Head of caudate nucleus (tissue), 42 donors: ENCODE measurements around the gene TTC22.
"Not testable (repeated sequence)": the region's sequence is repeated elsewhere in the genome, so short reads cannot be mapped to it uniquely, and the experiment has no call there.

Source experiments
- DNase-seq, 42 donors: peaks; one replicate each; pipeline versions ENCODE4 v3.0.0 to v3.0.0-alpha.2; 2020 to 2021; ENCODE audit warnings: mixed read lengths in 7 of 42
- intact Hi-C: fragments of 100-400 bp; cut with DNase I; formaldehyde crosslinking; loops from one replicate; pipeline ENCODE4 v1.15.0; 2022

The TTC22 gene

GRCh38 chr1:54795841-54796468, 5.2 kb downstream of the TTC22 start:
- no peak for DNase-seq
- intact Hi-C loops, result no loop called here

DNA sequence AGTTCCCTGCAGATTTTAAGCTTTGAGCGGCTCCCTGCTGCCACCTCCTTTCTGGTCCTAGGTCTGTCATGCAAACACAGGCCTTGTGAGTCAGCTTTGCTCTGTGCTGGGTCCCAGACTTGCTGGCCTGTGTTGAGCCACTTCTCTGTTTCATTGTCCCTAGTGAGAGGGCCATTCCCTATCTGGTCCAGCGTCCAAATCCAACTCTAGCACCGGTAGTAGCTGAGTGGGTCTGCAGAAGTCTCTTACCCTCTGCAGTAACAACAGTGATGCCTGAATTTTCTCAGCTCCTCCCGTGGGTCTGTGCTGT, 5.8 kb downstream of the TTC22 start:
- peak in 7 of 42 donors; percentile 13 to 62 (median 24) for DNase-seq

DNA sequence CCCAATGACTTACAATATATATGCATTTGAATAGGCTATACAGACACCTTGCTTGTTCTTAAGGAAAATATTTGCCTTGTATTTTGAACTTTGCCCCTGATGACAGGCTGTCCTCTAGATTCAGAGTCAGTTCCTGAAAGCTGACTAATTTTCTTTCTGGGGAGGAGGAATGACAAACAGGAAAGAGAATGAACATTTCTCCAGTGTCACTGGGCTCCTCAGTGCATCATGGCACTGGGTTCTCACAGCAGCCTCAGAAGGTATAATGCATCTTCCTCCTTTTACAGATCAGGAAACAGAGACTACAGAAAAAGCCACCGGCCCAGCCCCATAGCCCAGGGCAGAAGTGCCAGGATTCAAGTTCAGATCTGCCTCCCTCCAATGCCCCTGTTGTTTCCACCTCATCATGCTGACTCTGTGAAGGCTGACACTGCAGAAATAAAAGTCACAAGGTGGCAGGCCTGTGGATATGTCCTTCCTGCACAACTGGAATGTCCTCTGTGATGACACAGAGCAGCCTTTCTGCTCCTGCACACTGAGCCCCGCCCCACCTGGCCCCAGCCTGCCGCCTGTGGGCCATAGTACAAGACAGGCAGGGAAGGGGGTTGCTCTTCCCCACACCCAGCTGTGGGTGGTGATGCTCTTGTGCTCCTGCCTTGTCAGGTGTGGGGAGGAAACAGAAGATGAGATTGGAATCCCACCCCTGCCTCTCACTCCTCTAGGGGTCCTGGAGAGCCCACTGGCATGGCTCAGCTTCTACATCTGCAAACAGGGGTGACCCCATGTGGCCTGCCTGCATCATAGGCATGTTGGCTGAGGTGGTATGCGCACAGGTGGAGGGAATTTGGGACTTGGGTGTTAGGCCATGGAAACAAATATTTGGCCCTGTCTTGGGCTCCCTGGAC, 6.4 kb downstream of the TTC22 start:
- DNase-seq, result peak in 21 of 42 donors; percentile 7 to 66 (median 43)
- intact Hi-C loops, result no loop called here

More for the DNA sequence above, 5.8 kb downstream of the TTC22 start:
- intact Hi-C loops, result no loop called here

GRCh38 chr1:54792686-54793282, 8.3 kb downstream of the TTC22 start:
- intact Hi-C loops, result no loop called here
- DNase-seq, result peak in 8 of 42 donors; percentile 23 to 48 (median 38)

DNA sequence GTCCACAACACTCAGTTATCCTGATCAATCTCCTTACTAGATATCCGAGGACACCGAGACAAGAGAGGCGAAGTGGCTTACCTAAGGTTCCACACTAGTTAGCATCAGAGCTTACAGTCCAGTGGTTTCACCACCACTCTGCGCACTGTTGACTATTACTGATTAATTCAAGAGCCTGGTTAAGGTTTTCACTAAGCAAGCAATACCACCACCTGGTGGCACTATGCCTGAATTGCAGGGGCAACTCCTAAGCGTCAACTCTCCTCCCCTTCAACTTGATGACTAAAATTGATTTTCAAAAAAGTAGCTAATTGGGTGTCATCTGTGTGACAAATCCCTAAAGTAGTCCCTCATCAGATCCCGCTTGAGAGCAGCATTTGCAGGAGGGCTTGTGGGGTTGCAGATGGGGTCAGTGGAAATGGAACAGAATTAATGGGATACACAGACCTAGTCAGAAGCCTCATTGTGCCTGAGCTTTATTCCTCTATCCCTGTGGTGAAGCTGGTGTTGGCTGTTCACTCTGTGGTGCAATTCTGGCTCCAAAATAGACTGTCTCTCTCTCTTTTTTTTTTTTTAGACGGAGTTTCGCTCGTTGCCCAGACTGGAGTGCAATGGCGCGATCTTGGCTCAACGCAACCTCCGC, 9.1 kb downstream of the TTC22 start:
- intact Hi-C loops, result no loop called here
- DNase-seq, result peak in 1 of 42 donors; percentile 13

DNA sequence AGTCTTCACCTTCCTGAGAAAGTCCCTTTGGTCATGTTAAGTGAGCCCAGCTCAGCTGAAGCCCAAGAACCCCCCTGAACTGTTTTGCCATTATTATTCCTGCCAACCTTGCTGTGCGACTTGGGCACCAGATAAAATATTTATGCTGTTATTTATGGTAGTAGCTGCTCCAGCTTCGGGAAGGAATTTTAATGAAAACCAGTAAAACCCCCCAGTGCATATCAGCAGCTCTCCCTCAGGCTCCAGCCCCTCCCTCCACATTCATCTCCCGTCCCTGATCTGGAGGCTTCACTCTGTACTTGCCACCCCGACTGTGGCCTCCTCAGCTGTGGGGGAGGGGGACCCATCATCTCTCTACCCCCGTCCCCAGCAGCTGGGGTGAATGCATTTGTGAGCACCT, 12.7 kb downstream of the TTC22 start:
- no peak for DNase-seq
- intact Hi-C loops, result no loop called here

DNA sequence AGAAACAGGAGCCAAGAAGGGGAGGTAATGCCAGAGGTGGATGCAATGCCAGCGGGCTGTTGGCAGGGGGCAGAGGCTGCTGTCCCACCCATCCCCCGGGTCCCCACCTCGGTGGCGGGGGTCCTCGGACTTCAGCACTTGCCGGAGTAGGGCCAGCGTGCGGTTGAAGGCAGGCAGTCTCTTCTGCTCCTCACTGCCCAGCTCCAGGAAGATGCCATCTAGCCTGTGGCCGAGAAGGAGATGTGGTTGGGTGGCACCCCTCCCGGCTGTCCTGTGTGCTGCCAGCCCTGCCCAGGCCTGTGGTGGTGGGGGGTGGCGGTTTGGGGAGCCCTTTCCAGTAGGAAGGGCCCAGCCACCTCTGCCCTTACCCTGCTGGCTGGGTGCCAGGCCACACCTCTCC, 13.5 kb downstream of the TTC22 start:
- no peak for DNase-seq
- intact Hi-C loops, result no loop called here

DNA sequence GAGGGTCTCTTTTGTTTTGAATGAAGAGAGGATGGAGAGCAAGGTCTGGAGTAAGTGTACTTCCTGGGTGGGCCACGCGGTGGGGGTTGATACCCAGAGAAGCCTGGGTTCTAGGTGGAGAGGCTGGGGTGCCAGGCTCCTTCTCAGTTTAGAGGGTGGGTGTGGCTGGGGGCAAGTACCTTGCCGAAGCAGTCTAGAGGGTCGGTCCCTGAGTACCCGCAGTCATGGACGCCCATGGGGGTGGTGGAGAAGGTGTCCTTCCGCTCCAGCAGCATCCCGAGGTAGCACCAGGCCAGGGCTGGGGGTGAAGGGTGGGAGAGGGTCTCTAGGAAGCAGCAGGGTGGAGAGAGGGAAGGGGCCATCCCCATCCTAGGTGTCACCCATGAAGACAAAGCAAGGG, 14.3 kb downstream of the TTC22 start:
- intact Hi-C loops, result no loop called here
- no peak for DNase-seq

DNA sequence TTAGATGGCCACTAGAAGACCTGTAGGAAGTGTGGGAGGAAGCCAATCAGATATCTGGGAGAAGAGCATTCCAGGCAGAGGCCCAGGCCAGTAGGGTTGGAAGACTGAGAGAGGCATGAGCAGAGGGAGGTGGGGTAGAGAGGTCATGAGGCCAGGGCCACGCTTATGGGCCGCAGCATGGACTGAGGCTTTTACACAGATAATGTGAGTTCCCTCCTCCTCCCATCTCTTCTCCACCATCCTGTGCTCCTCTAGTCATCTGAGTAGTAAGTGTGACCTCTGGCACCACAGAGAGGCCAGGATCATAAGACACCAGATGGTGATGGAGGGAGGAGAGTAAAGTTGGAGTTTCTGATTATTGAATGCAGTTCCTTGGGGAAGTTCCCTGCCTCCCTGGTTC, 17.1 kb downstream of the TTC22 start:
- DNase-seq, result no peak
- intact Hi-C loops, result no loop called here

DNA sequence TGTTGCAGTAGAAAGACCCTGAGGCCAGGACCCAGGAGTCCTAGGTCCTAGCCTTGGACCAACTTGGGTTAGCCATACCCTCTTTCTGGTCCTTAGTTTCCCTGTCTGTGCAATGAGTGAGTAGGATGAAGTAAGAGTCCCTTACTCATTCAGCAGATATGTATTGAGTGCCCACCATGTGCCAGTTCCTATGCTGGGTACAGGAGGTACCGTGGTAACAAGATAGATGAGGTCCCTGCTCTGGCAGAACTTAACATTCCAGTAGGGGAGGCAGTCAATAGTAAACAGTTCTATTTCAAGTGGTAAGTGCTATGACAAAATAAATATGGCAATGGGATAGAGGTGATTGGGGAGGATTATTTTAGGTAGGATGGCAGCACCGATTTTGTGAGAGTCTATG, 18.5 kb downstream of the TTC22 start:
- intact Hi-C loops, result no loop called here
- no peak for DNase-seq

DNA sequence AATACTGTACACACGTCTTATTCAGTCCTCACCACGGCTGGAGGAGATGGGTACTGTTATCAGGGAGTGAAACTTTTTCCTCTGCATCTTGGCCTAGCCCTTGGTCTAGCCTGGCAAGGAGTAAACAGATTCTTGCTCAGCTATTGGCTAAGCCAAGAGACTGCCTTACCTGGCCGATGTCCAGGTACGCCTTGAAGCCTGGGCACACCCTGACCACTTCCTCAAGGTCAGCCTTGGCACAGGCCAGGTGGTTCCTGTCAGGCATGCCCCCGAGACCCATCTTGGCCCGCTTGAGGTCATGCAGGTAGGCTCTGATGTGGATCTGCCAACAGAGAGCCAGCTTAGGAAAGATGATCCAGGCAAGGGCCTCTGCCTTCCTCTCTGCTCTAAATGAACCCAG, 19.0 kb downstream of the TTC22 start:
- intact Hi-C loops, result no loop called here
- DNase-seq, result no peak

GRCh38 chr1:54781023-54781723, 19.9 kb downstream of the TTC22 start:
- peak in 16 of 42 donors; percentile 6 to 51 (median 33) for DNase-seq
- intact Hi-C loops, result no loop called here

DNA sequence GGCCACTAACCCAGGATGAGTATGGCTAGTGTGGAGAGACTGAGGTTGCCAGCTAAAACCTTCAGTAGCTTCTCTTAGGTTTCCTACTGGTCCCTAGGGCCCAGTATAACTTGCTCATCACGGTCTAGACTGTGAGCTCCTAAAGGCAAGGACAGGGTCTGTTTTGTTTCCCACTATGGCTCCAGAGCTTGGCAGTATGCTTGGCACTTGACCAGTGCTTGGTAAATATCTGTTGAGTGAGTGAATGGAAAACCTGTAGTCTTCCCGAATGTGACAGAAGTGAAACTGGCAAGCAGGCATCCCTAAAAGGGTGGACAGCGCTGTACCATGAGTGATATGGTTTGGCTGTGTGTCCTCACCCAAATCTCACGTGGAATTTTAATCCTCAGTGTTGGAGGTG, 23.7 kb downstream of the TTC22 start:
- no peak for DNase-seq
- intact Hi-C loops, result no loop called here

DNA sequence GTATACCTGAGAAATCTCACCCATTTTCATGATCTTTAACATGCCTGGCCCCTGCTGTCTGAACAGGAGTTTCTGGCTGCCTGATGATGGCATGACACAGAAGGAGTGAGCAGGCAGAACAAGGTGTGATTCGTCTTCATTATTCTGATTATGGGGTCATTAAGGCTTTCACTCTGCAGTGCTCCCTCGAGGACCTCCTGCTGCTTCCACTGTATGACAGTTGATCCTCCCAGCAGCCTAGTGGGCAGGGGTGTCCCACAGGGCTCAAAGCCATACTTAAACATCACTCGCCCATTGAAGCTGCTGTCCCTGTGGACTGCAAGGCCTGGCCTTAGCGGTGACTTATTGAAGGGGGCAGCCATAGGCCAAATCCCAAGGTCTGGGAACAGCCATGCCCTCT, 24.1 kb downstream of the TTC22 start:
- no peak for DNase-seq
- intact Hi-C loops, result no loop called here

DNA sequence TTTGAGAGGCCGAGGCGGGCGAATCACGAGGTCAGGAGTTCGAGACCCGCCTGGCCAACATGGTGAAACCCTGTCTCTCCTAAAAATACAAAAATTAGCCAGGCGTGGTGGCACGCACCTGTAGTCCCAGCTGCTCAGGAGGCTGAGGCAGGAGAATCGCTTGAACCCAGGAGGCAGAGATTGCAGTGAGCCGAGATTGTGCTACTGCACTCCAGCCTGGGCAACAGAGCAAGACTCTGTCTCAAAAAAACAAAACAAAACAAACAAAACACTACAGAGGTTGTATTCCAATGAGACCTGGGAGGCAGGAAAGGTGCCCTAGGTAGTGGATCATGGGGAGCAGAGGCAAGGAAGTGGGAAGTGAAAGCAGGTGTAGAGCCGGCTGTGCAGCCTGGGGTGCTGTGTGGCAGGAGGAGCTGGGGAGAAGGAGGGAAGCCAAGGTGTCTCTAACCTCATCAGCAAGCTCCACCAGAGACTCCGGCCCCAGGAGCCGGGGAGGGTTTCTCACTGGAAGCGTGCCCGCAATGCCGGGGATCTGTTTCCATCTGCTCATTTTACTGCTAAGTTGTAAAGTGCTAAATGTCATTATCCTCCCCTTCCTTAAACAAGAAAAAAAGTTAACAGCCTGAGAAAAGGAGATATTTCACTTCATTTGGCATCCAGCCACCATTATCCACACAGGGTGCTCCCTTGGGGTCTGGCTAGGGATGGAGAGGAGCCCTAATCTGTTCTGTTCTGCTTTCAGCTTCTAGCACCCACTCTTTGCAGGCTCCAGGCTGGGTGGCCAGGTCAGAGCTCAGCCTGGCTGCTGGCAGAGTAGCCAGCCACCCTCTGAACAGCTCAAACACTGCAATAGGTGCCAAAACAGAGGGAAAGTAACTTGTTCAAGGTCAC, 25.0 kb downstream of the TTC22 start:
- intact Hi-C loops, result not testable (repeated sequence)

GRCh38 chr1:54774820-54775498, 26.2 kb downstream of the TTC22 start:
- no peak for DNase-seq
- intact Hi-C loops, result no loop called here

More for the DNA sequence above, 25.0 kb downstream of the TTC22 start:
- DNase-seq, result not testable (repeated sequence)

DNA sequence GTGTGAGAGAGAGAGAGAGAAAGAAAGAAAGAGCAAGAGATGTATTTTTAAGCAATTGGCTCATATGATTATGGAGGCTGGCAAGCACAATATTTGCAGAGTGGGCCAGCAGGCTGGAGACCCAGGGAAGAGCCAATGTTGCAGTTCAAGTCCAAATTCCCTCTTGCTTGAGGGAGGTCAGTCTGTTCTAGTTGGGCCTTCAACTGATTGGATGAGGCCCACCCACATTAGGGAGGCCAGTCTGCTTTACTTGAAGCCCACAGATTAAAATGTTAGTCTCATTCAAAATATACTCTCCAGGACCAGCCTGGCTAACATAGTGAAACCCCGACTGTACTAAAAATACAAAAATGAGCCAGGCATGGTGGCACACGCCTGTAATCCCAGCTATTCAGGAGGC, 28.2 kb downstream of the TTC22 start:
- DNase-seq, result no peak
- intact Hi-C loops, result no loop called here

- intact Hi-C loops, result loop anchor here (10.0 kb wide), 1 partner anchor 713 kb away; the partner anchor contains the start of genes TCEANC2 and TMEM59
- DNase-seq, result peak in 13 of 42 donors; percentile 23 to 53 (median 30)
These were observed 33.0 kb downstream of the TTC22 start for GRCh38 chr1:54768093-54768492.
